ENCODE data around the gene SRD5A1.

Gene SRD5A1

DNA sequence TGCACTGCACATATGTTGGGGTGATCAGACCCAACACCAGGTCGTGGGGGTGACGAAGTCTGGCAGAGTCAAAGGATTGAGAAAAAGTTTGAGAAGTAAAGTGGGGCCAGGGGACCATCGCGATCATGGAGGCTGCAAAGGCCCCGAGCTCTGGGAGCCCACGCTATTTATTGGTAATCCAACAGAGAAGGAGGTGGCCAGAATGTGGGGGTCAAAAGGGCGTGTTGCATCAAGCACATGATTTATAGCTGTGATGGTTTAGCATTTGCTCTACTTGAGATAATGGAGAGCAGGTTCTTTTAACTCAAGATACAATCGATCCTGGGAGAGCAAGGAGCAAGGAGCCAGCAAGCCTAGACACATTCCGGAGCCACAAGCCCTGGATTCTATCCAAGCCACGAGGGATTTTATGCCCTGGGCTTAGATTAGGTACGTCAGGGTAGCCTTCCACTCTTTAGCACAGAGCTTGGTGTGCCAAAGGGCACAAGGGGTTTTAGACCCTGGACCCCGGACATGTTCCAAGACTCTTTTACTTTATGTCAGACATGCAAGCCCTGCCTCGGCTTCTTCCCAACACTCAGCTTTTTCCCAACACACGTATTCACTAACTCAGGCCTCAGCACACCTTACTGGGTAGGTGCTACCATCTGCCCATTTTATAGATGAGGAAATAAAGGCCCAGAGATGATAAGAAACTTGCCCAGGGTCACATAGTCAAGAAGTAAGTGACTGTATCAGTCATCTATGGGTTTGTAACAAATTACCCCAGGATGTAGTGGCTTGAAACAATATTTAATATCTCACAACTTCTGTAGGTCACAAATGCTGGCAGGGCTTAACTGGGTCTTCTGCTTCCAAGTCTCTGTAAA is 39.9 kb upstream of the SRD5A1 start:
- TF ChIP-seq GABPA (IDR thresholded peaks at IDR 0.05; ENCODE audit: low read depth): no peak
- TF ChIP-seq POLR2AphosphoS5 (IDR thresholded peaks at IDR 0.05; ENCODE audit: low read depth): no peak
- TF ChIP-seq SPI1 (IDR thresholded peaks at IDR 0.05; ENCODE audit: borderline replicate concordance, low read depth): no peak
- TF ChIP-seq, protein P1, sequence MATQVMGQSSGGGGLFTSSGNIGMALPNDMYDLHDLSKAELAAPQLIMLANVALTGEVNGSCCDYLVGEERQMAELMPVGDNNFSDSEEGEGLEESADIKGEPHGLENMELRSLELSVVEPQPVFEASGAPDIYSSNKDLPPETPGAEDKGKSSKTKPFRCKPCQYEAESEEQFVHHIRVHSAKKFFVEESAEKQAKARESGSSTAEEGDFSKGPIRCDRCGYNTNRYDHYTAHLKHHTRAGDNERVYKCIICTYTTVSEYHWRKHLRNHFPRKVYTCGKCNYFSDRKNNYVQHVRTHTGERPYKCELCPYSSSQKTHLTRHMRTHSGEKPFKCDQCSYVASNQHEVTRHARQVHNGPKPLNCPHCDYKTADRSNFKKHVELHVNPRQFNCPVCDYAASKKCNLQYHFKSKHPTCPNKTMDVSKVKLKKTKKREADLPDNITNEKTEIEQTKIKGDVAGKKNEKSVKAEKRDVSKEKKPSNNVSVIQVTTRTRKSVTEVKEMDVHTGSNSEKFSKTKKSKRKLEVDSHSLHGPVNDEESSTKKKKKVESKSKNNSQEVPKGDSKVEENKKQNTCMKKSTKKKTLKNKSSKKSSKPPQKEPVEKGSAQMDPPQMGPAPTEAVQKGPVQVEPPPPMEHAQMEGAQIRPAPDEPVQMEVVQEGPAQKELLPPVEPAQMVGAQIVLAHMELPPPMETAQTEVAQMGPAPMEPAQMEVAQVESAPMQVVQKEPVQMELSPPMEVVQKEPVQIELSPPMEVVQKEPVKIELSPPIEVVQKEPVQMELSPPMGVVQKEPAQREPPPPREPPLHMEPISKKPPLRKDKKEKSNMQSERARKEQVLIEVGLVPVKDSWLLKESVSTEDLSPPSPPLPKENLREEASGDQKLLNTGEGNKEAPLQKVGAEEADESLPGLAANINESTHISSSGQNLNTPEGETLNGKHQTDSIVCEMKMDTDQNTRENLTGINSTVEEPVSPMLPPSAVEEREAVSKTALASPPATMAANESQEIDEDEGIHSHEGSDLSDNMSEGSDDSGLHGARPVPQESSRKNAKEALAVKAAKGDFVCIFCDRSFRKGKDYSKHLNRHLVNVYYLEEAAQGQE (IDR thresholded peaks at IDR 0.05; ENCODE audit: insufficient replicate concordance, low read depth): no peak
- TF ChIP-seq, protein P2, sequence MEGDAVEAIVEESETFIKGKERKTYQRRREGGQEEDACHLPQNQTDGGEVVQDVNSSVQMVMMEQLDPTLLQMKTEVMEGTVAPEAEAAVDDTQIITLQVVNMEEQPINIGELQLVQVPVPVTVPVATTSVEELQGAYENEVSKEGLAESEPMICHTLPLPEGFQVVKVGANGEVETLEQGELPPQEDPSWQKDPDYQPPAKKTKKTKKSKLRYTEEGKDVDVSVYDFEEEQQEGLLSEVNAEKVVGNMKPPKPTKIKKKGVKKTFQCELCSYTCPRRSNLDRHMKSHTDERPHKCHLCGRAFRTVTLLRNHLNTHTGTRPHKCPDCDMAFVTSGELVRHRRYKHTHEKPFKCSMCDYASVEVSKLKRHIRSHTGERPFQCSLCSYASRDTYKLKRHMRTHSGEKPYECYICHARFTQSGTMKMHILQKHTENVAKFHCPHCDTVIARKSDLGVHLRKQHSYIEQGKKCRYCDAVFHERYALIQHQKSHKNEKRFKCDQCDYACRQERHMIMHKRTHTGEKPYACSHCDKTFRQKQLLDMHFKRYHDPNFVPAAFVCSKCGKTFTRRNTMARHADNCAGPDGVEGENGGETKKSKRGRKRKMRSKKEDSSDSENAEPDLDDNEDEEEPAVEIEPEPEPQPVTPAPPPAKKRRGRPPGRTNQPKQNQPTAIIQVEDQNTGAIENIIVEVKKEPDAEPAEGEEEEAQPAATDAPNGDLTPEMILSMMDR (IDR thresholded peaks at IDR 0.05; ENCODE audit: insufficient read depth, low read length): no peak
- DNase-seq (ENCODE audit: low read depth in 1 of 2, low spot score in 1 of 2): no peak
- Histone ChIP-seq H3K4me3 (replicated peaks; ENCODE audit: insufficient read depth, low read length) (no peak overlapping the region), H3K27me3 (ENCODE audit: insufficient read depth, poor library complexity, severe bottlenecking) (no peaks in the 10 kb centered on the region), H3K27ac (replicated peaks) (no peak overlapping the region)

DNA sequence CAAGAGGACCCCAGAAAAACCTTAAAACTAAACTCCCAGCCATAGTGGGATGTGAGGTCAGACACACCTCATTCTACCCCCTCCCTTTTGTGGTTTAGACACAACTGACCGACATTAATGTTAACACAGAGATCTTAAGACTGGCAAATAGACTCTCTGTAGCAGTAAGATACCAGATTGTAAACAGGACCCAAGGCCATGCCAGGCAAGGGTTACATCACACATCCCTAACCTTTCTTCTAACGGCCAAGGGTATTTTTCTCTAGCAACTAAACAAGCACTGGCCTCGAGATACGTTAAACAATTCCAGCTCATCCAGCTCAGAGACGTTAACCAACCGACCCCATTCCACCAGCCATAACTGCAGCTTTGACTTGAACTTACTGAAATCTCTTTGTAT is 39.2 kb upstream of the SRD5A1 start:
- Histone ChIP-seq H3K27me3 (ENCODE audit: insufficient read depth, poor library complexity, severe bottlenecking) (no peaks in the 10 kb centered on the region), H3K27ac (replicated peaks) (no peak overlapping the region), H3K4me3 (replicated peaks; ENCODE audit: insufficient read depth, low read length) (no peak overlapping the region)
- no peak for TF ChIP-seq SPI1 (IDR thresholded peaks at IDR 0.05; ENCODE audit: borderline replicate concordance, low read depth)
- TF ChIP-seq, protein P2 (IDR thresholded peaks at IDR 0.05; ENCODE audit: insufficient read depth, low read length): no peak
- TF ChIP-seq POLR2AphosphoS5 (IDR thresholded peaks at IDR 0.05; ENCODE audit: low read depth): no peak
- TF ChIP-seq, protein P1 (IDR thresholded peaks at IDR 0.05; ENCODE audit: insufficient replicate concordance, low read depth): no peak
- no peak for TF ChIP-seq GABPA (IDR thresholded peaks at IDR 0.05; ENCODE audit: low read depth)
- DNase-seq (ENCODE audit: low read depth in 1 of 2, low spot score in 1 of 2): no peak

DNA sequence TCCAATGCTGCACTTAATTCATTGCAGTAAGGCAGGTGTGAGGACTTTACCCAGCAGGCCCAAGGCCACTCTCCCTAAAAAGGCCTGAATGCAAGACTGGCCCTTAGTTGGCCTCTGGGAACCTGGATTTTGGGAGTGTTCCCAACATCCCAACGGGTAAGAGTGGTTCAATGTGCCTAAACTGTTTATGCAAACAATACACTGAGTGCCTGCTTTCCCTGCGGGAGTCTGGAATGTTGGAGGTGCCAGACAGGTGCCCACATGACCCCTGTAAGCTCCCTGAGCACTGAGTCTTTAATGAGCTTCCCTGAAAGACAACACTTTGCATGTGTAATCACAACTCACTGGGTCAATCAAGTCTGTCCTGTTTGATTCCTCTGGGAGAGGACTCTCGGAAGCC is 37.8 kb upstream of the SRD5A1 start:
- DNase-seq (ENCODE audit: low read depth in 1 of 2, low spot score in 1 of 2): no peak
- no peak overlapping the region for H3K4me3 ChIP-seq (replicated peaks; ENCODE audit: insufficient read depth, low read length)
- H3K27ac ChIP-seq (replicated peaks): no peak overlapping the region
- TF ChIP-seq, protein P1 (IDR thresholded peaks at IDR 0.05; ENCODE audit: insufficient replicate concordance, low read depth): no peak
- TF ChIP-seq, protein P2 (IDR thresholded peaks at IDR 0.05; ENCODE audit: insufficient read depth, low read length): no peak
- TF ChIP-seq POLR2AphosphoS5 (IDR thresholded peaks at IDR 0.05; ENCODE audit: low read depth) (no peak), GABPA (IDR thresholded peaks at IDR 0.05; ENCODE audit: low read depth) (no peak), SPI1 (IDR thresholded peaks at IDR 0.05; ENCODE audit: borderline replicate concordance, low read depth) (no peak)
- H3K27me3 ChIP-seq (ENCODE audit: insufficient read depth, poor library complexity, severe bottlenecking): no peaks in the 10 kb centered on the region

Data from HL-60 (cell line).